ENCODE data around the gene NFIX. TPM values are rescaled to one million over a fixed set of nuclear protein-coding genes. Genes with fewer than 3 reads are reported as not detected.

NFIX gene
- total and polyA plus RNA-seq, 7 donors, result 10.6 to 104 (median 44.1) TPM

DNA sequence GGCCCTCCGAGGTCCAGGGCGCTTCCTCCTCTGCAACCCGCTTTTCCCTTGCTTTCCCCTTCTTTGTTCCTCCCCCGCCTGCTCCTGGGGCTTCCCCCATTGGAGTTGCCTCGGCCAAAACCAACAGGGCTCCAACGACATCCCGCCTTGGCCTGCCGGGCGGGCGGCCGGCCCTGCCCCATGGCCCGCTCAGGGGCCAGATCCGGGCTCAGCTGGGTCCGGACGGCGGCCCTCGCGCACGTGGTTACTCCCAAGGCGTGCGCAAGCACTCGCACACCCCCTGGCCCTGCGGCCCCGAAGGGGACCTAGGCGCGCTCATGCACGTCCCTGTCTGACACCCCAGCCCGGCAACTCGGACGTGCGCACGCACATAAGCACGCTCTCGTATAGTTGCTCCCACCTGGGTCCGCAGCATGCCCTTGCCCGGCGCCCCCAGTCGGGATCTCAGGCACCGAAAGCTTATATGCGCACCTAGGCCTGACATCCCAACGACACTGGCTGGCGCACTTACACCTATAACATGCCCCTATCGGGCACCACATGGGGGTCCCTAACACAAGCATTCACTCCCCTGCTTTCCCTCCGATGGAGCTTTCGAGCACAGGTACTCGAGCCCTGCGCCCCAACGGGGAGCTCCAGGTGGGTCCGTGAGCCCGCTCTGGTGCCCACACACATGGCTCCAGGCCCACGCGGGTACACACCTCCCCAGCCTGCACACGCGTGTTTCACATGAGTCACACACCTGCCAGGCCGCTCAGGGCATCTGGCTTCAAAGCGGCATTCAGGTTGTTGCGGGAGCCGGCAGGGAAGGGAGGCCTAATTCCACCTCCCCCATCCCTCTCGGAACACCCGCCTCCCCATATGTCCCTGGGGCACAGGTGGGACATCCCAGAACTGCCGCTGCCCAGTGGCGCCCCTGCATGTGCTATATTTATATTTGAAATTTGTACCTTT is 15.0 kb downstream of the NFIX start:
- no peak overlapping the region for H3K4me3 ChIP-seq
- 33 to 85% methylated on average over 62 of the region's 62 CpGs for WGBS, 2 donors
- H3K27ac ChIP-seq, result peak overlapping the region; percentile 91 to 98 (median 95)
- TF ChIP-seq, protein P1, sequence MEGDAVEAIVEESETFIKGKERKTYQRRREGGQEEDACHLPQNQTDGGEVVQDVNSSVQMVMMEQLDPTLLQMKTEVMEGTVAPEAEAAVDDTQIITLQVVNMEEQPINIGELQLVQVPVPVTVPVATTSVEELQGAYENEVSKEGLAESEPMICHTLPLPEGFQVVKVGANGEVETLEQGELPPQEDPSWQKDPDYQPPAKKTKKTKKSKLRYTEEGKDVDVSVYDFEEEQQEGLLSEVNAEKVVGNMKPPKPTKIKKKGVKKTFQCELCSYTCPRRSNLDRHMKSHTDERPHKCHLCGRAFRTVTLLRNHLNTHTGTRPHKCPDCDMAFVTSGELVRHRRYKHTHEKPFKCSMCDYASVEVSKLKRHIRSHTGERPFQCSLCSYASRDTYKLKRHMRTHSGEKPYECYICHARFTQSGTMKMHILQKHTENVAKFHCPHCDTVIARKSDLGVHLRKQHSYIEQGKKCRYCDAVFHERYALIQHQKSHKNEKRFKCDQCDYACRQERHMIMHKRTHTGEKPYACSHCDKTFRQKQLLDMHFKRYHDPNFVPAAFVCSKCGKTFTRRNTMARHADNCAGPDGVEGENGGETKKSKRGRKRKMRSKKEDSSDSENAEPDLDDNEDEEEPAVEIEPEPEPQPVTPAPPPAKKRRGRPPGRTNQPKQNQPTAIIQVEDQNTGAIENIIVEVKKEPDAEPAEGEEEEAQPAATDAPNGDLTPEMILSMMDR (IDR thresholded peaks at IDR 0.05), result no peak
- H3K36me3 ChIP-seq, result no peaks in the 10 kb centered on the region
- intact Hi-C loops (cut with DNase I), result no loop called here
- H3K4me1 ChIP-seq, result peaks cover 0 to 100% (median 99%) of the 10 kb centered on the region in 4 donors
- DNase-seq, result no peak
- no peaks in the 10 kb centered on the region for H3K27me3 ChIP-seq
- no peaks in the 10 kb centered on the region for H3K9me3 ChIP-seq

DNA sequence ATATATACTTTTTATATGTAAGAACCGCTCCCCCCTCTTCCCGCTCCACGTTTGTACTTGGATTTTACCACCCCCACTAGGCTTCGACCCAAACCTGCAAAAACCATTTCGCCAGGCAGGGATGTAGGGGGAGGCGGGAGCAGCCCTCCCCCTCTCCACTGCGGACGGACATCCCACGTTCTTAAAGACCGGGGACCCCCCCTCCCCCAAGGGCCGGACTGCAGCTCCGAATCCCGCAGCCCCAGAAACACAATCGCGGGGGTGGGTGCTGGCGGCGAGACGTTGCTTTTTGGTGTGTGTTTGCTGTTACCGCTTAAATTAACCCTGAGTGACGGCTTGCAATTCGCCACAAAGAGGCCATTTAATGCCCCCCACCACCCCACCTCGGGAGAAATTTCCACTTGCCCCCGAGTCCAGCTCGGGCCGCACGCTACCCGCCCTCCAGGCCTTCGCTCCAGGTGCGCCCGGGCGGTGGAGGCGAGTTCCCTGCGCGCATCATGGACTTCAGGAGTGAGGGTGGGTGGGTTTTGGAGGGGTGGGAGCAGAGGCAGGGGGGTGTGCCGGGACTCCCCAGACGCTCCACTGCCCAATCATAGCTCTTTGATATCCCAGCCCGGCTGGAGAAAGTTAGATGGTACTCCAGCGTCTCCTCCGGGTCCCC is 15.8 kb downstream of the NFIX start:
- Histone ChIP-seq H3K4me3 (no peak overlapping the region), H3K4me1 (peaks cover 0 to 100% (median 99%) of the 10 kb centered on the region in 4 donors), H3K27ac (peak overlapping the region; percentile 91 to 98 (median 95)), H3K9me3 (no peaks in the 10 kb centered on the region), H3K36me3 (no peaks in the 10 kb centered on the region), H3K27me3 (no peaks in the 10 kb centered on the region)
- no peak for DNase-seq
- 39 to 87% methylated on average over 39 of the region's 39 CpGs for WGBS, 2 donors
- TF ChIP-seq POLR2AphosphoS5 (IDR thresholded peaks at IDR 0.05) (no peak), POLR2A (IDR thresholded peaks at IDR 0.05) (no peak), EP300 (IDR thresholded peaks at IDR 0.05) (no peak)
- TF ChIP-seq, protein P1 (IDR thresholded peaks at IDR 0.05), result no peak
- intact Hi-C loops (cut with DNase I), result no loop called here

DNA sequence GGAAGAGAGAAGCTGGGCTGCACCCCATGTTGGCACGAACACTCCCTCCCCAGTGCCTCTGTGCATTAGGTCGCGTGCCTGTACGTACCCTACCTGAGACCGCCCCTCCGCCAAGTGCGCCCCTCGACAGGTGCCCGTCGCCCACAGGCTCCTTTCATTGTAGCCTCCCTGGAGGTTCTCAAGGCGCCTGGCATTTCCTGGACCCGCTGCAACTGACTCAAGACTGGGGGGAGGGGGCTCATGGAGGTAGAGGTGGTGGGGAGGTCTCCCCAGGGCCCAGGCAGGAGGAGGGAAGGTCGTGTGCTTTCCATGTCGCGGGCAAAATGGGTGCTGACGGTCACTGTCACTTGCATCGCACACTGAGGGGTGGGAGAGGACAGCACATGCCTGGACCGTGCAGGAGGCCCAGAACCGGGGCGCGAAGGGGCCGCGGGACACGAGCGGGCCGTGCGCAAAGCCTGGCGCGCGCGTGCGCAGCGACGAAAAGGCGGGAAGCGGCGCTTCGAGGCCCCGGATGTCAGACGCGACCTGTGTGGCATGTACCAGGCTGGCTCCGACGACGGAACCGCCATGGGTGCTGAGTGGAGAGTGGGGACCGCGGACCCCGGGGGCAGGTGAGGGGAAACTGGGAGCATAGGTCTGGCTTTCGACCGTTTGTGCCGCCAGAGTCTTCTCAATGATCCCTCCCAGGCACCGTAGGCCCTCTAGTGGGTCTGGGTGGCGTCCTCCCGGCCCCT is 16.5 kb downstream of the NFIX start:
- no peaks in the 10 kb centered on the region for H3K27me3 ChIP-seq

DNA sequence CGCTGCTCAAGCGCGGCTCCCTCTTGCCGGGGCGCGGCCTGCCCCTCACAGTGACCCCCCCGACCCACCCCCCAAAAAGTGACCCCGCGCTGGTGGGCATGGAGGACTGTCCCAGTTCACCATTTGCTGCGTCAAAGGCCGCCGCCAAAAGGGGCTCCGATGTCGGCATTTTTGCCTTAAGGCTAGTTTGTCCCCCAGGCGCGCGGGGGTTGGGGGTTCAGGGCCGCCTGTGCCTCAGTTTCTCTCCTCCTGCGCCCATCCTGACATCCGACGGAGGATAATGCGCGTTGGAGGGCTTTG is 17.1 kb downstream of the NFIX start:
- Histone ChIP-seq H3K9me3 (no peaks in the 10 kb centered on the region), H3K36me3 (no peaks in the 10 kb centered on the region), H3K4me1 (peaks cover 0 to 100% (median 99%) of the 10 kb centered on the region in 4 donors), H3K27ac (peak overlapping the region; percentile 91 to 98 (median 95)), H3K4me3 (peak overlapping the region in 3 of 4 donors; percentile 27 to 39 (median 35)), H3K27me3 (no peaks in the 10 kb centered on the region)
- intact Hi-C loops (cut with DNase I), result no loop called here
- no peak for DNase-seq
- no peak for TF ChIP-seq EP300 (IDR thresholded peaks at IDR 0.05)
- TF ChIP-seq POLR2A (IDR thresholded peaks at IDR 0.05), result no peak
- TF ChIP-seq, protein P1 (IDR thresholded peaks at IDR 0.05), result no peak
- TF ChIP-seq POLR2AphosphoS5 (IDR thresholded peaks at IDR 0.05), result no peak
- WGBS, 2 donors, result 20 to 78% methylated on average over 23 of the region's 23 CpGs

More for the DNA sequence above, 16.5 kb downstream of the NFIX start:
- intact Hi-C loops (cut with DNase I), result no loop called here
- Histone ChIP-seq H3K36me3 (no peaks in the 10 kb centered on the region), H3K9me3 (no peaks in the 10 kb centered on the region), H3K4me3 (peak overlapping the region in 3 of 4 donors; percentile 27 to 39 (median 35)), H3K4me1 (peaks cover 0 to 100% (median 99%) of the 10 kb centered on the region in 4 donors), H3K27ac (peak overlapping the region; percentile 91 to 98 (median 95))
- WGBS, 2 donors, result 34 to 88% methylated on average over 54 of the region's 54 CpGs
- TF ChIP-seq POLR2AphosphoS5 (IDR thresholded peaks at IDR 0.05), result peak in 2 of 4 donors; percentile 15 to 24
- TF ChIP-seq, protein P1 (IDR thresholded peaks at IDR 0.05), result no peak
- no peak for DNase-seq

Measured in sigmoid colon (tissue), 7 donors.